D341Med (cell line): ENCODE data around the gene EBLN1.
"Not testable (repeated sequence)": the region's sequence is repeated elsewhere in the genome, so short reads cannot be mapped to it uniquely, and the experiment has no call there.

Experiments
- DNase-seq: peaks from one replicate; pipeline ENCODE4 v3.0.0; 2012; ENCODE audit warnings: low spot score

EBLN1 gene

DNA sequence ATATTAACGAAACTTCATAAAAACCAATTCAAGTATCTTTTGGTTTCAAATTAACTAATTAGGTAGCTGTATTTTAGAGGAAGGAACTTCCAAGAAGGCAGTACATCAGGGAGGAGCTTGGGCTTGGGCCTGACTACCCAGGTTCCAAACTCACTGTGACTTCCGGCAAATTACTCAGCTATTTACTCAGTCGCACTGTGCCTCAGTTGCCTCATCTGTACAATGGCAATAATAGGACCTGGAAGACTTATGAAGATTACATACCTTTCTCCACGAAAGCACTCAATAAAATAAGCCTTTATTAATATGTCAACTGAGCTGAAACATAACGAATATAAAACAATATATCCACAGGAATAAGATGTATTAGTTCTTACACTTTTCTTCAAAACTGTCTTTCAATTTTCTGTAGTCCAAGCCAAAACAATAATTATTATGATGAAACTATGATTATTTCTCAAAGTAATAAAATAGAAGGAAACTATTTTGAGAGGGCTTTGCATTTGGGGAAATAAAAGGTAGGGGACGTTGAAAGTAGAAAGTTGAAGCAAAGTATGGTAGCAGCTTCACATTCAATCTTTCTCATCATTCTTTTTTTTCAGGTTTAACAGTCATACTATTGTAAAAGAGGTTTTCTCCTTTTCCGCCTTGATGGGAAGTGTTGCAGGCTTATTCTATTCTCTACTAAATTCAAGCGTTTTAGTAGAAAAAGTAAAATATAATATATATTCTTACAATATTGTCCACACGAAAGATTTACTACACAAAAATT lies 10.5 kb upstream of the EBLN1 start:
- no peak for DNase-seq

DNA sequence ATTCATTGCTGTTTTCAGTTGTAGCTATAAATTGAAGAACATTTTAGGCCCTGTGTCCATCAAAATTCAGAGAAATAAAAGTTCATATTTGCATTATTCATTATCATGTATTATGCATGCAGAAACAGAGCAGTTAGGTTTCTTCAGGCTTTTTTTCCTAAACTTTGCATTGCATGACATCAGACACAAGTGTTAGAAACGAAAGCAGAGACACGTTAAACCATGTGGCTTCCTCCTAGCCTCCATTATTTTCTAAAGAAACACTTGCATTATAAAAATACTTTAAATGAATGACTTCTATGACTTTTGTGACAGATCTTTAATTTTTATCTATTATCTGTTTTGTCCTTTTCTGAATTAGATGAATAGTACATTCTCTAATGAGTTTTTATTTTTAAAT lies 8.8 kb upstream of the EBLN1 start:
- no peak for DNase-seq

DNA sequence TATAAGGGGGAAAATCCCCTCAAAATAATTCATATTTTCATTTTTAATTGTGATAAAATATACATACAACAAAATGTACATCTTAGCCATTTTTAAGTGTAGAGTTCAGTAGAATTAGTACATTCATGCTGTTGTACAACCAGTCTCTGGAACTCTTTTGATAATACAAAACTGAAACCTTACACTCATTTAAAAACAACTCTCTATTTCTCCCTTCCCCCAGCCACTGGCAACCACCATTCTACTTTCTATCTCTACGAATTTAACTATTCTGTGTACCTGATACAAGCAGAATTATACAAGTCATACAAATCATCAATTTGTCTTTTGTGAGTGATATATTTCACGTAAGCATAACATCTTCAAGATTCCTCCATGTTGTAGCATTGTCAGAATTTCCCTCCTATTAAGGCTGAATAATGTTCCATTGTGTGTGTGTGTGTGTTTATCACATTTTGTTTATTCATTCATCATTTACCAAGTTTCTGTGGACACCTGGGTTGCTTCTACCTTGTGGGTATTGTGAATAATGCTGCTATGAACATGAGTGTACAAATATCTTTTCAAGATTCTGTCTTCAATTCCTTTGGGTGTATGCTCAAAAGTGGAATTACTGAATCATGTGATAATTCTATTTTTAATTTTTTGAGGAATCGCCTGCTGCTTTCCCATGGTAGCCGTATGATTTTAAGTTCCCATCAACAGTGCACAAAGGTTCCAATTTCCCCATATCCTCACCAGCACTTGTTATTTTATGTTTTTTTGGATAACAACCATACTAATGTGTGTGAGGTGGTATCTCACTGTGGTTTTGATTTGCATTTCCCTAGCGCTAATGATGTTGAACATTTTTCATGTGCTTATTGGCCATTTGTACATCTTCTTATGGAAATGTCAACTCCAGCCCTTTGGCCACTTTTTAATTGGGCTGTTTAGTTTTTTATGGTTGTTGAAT lies 4.7 kb upstream of the EBLN1 start:
- DNase-seq = no peak

DNA sequence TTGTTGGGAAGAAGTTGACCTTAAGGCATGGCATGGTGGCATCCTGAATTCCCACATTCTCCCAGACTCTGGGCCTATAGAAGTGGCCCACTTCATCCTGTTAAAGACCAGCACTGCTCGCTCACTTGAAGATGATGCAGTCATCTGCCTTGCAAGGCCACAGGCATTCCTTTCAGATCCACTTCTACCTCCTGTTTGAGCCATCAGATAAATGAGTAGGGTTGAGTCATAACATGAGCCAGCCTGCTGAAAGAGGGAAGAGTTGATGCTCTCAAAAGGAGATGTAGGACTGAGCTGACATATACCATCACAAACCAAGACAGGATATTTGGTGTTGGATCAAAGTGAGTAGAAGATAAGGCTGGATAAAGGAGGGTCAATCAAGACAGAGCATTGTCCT lies 1.5 kb upstream of the EBLN1 start:
- DNase-seq = no peak

DNA sequence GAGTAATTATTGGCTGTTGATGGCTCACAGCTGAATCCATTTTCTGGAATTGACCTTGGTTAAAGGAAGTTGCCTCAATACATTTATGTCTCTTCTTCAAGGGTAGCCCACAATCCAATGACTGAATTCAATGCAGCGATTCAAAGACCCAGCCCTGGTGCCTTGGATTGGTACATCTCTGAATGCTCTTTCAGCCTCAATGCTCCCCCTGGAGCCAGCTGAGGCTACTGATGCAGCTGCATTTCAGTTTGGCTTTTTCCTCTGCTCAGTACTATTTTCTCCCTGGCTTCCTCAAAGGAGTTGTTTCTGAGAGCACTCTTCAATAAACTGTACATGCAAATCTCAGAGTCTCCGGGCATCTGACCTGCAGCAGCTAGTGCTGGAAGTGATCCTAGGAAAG lies 633 bp upstream of the EBLN1 start:
- peak; percentile 42 for DNase-seq

DNA sequence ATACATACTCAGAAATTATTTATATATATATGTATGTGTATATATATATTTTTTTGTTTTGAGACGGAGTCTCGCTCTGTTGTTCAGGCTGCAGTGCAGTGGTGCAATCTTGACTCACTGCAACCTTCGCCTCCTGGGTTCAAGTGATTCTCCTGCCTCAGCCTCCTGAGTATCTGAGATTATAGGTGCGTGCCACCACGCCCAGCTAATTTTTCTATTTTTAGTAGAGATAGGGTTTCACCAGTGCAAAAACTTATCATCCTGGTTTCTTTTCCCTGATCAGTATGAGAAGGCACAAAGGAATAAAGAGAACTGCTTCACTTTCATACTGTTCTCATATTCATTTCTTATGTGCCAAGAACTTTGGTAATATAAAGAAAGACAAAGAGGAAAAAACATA lies 731 bp downstream of the EBLN1 start:
- not testable (repeated sequence) for DNase-seq

DNA sequence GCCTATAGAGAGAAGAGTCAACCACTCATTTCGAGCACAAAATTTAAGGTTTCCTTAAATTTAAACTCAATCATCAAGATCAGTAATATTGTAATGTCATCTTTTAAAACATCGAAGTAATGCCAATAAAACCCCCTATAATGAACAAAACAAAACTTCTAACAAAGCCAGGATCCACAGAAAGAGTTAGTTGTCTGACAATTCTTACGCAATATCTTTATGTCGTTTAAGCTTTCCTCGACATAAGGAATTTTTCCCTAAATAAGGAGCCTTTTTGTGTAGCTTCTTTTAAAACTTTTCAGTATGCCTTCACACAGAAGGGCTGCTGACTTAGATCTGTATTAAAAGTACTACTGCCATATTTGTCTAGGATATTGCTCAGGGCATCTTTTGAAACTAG lies 7.5 kb downstream of the EBLN1 start:
- DNase-seq = no peak

DNA sequence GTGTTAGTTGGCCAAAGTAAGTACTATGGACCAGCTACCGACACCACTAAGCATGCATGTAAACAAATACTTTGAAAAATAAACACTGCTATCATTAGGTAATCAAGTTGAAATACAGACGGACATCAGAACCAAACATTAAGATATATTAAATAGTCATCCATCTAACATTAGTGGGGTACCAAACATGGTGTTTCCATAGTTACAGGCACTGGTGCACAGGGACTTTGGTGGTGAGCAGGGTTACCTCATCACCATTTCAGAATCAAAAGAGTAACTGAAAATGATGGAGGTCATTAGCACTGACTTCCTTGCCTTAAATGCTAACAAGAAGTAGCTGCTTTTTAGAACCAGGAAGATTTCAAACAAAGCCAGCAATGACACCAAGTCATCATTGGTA lies 23.9 kb downstream of the EBLN1 start:
- no peak for DNase-seq

DNA sequence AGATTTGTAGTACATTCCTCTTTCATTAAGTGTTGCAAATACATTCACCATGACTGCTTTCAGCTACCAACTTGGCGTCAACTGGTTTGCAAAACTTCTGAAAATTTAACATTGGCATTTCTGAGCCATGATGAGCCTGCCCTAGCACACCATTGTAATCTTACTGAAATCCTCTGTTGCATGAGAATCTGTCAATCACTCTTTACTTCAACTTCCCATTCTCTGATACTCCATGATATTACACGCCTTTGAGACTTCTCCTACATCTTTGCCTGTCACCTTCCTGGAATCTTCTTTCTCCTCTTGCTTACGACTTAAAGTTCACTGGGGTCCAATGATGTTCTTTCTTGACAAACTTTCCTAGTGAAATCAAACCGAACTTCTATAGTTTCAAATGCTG lies 32.2 kb downstream of the EBLN1 start:
- no peak for DNase-seq

DNA sequence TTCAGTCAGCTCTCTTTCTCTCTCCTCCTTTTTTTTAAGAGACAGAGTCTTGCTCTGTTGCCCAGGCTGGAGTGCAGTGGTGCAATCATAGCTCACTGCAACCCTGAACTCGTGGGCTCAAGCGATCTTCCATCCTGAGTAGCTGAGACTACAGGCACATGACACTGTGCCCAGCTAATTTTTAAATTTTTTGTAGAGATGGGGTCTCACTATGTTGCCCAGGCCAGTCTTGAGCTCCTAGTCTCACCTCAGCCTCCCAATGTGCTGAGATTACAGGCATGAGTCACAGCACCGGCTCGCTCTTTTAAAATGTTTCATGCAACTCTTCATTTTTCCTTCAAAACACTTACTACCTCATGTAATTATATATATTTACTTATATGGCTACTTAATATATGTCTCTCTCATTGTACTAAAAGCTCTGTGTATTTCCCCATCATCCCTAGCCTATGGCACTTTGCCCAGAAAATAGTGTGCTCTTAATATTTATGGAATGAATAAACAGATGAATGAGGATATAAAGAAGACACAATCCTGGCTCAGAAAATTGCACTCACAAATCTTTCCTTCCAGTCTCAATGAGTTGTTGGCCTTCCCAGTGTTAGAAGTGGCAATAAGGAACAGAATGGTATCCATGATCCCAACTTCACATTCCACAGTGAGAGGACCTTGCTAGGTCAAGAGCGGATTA lies 33.9 kb downstream of the EBLN1 start:
- DNase-seq = no peak

DNA sequence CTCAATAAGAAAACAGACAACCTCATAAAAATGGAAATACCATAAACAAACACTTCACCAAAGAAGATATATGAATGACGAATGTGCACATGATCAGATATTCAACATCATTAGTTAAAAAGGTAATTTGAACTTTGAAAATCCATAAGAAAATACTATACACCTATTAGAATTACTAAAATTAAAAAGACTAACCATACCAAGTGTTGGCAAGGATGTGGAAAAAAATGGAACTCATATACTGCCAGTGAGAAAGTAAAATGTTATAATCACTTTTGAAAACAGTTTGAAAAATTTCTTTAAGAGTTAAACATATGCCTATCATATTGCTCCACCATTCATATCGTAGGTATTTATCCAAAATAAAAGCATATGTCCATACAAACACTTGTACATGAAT lies 37.1 kb downstream of the EBLN1 start:
- no peak for DNase-seq

DNA sequence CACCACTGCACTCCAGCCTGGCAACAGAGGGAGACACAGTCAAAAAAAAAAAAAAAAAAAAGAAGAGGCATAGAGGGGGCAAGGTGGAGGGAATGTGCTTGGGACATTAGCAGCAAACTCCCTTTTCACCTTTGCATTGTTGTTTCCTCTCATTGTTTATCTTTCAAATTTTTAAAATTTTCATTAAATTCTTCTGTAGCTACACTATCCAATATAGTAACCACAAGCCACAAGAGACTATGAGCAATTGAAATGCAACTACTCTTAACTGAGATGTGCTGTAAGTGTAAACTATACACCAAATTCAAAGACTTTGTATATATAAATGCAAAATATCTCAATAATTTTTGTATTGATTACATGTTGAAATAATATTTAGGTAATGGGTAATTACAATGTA lies 43.4 kb downstream of the EBLN1 start:
- no peak for DNase-seq

DNA sequence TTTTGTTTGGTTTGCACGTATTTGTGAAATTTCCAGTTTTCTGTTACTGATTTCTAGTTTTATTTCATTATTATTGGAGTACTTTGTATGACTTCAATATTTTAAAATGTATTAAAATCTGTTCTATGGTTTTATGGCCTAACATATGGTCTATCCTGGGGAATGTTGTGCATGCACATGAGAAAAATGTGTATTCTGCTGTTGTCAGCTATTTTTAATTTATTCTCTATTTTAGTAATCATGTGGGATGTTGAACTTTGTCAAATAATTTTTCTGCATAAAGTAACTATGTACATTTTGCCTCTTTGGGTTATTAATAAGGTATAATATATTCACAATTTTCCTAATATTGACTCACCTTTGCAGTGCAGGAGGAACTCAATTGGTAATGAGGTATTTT lies 46.7 kb downstream of the EBLN1 start:
- no peak for DNase-seq

DNA sequence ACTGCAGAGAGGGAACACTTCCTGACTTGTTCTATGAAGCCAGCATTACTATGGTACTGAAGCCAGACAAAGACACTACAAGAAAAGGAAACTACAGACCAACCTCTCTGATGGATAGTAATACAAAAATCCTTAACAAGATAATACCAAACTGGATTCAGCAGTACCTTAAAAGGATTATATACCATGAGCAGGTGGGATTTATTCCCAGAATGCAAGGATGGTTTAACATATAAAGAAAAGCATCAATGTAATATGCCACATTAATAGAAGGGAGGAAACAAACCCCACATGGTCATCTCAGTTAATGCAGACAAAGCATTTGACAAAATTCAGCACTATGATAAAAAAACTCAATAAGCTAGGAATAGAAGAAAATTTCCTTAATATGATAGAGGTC lies 47.2 kb downstream of the EBLN1 start:
- no peak for DNase-seq

DNA sequence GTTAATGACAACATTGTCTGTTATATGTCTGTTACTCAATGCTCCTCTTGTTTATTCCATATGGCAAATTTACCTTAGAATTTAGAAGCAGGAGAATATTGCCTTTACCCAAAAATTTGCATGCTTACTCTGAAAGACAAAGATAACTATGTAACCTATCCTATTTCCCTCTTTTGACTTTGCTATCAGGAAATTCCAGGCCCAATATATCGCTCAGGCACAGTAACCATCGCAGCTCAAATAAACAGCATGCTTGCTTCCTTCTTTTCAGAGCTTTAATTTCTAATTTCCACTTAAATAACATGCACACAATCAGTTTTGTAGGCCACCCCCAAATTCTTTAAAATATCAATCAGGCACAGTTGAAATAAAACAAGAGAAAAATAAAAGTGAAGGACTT lies 57.8 kb downstream of the EBLN1 start:
- no peak for DNase-seq

DNA sequence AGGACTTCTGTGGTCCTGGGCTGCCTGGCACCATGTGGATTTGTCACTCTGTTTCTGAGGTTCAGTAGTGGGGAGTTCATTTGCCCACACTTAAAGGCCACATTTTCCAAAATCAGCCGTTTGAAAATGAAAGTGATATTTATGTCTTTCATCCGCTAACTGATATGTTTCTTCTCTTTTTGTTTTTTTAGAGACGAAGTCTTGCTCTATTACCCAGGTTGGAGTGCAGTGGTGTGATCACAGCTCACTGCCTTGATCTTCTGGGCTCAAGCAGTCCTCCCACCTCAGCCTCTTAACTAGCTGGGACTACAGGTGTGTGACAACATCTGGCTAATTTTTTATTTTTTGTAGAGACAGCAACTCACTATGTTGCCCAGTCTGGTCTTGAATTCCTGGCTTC lies 58.6 kb downstream of the EBLN1 start:
- no peak for DNase-seq
